NK-92 (cell line): ENCODE measurements around the gene PICK1.

ENCODE experiments used
- DNase-seq: peaks from one replicate; lab custom pipeline; 2025; ENCODE audit not compliant: unreplicated experiment; lab: John Stamatoyannopoulos, UW

The PICK1 gene

DNA sequence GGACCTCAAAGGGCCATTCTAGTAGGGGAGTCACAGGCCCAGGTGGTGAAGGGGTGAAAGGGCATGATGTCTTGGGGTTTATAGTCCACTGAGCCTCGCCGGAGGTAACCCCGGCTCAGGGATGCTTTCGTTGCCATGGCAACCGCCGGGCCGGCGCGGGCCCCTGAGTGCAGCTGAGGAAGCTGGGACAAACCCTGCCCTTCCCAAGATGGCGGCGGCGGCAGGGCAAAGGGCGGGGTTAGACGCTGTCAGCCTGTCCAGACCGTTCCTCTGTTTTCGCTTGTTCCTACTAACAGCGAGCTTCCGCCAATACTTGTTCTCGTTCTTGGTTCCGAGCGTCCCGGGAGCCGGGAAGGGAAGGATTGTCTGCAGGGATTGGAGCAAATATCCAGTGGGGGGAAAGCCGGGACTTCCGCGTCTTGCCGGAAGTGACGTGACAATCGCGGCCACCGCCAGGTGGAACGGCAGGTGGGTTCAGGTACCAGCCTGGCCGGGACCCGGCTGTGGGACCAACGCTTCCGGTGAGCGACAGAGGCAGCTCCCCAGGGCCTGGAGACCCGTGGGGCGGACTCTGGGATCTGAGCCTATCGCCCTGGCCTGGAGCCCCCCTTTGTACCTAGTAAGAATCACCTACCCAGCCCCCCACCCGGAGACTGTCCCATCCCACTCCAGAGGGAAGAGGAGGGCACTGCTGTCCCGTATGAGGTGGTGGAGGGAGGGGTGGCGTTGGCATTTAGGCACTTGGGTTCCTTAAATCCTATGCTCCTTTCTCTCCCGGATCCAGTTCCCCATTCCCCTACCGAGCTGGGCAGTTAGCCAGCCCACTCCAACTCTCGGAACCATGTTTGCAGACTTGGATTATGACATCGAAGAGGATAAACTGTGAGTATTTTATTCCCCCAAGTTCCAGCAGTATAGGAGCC, at the start of gene PICK1:
PICK1 (plus strand) TSS at position 436 of the 923 bp plus-strand sequence; CDS start at position 842, 406 bp downstream.
- no peak for DNase-seq

DNA sequence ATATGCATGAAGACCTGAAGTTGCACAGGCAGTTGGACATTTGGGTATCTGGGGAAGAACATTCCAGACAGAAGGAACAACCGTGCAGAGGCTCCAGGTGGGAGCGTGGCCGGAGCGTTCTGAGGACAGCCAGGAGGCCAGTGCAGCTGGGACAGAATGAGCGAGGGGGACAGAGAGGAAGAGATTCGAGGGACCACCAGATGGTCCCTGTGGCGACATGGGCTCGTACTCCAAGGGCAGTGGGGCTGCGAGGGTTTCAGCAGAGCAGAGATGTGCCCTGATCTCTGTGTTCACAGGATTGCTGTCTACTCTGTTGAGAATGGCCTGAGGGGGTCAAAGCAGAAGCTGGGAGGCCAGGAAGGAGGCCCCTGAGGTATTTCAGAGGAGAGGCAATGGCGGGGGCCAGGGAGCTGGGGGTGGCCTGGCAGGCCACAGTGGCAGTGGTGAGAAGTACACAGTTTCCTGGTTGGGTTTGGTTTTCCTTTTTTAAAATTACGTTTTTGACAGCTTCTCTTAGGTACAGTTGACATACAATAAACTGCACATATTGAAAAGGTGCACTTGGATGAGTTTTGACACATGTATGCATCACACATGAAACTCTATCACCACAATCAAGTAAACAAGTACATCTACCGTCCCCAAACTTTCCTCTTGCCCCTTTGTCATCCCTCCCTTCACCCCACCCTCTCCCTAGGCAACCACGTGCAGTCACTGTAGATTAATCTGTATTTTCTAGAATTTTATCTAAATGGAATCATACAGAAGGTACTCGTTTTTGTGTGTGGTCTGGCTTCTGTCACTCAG, 48.0 kb upstream of the PICK1 start:
- no peak for DNase-seq

DNA sequence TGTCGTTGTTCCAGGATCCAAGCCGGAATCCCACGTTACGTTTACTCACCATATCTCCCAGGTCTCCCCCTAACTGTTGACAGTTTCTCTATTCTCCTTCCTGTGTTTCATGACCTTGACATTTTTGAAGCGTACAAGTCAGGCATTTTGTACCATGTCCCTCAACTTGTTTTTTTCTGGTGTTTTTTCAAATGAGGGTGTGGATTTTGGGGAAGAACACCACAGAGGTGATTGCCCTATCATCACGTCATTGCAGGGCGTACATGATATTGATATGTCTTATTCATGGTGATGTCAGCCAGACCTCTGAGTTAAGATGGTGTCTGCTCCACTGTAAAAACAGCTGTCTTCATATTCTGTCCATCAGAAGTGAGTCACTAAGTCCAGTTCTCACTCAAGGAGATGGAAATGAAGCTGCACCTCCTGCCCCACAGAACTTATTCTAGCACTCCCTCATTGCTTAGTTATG, 44.6 kb upstream of the PICK1 start:
- DNase-seq, result no peak

DNA sequence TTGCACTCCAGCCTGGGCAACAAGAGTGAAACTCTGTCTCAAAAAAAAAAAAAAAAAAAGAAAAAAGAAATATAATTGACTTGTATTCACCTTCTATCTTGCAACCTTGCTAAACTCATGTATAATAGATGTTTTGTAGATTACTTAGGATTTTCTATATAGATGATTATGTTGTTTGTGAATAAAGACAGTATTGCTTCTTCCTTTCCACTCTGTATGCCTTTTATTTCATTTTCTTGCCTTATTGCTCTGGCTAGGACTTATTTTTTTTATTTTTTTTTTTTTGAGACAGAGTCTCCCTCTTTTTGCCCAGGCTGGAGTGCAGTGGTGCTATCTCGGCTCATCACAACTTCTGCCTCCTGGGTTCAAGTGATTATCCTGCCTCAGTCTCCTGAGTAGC, 43.1 kb upstream of the PICK1 start:
- DNase-seq, result no peak

DNA sequence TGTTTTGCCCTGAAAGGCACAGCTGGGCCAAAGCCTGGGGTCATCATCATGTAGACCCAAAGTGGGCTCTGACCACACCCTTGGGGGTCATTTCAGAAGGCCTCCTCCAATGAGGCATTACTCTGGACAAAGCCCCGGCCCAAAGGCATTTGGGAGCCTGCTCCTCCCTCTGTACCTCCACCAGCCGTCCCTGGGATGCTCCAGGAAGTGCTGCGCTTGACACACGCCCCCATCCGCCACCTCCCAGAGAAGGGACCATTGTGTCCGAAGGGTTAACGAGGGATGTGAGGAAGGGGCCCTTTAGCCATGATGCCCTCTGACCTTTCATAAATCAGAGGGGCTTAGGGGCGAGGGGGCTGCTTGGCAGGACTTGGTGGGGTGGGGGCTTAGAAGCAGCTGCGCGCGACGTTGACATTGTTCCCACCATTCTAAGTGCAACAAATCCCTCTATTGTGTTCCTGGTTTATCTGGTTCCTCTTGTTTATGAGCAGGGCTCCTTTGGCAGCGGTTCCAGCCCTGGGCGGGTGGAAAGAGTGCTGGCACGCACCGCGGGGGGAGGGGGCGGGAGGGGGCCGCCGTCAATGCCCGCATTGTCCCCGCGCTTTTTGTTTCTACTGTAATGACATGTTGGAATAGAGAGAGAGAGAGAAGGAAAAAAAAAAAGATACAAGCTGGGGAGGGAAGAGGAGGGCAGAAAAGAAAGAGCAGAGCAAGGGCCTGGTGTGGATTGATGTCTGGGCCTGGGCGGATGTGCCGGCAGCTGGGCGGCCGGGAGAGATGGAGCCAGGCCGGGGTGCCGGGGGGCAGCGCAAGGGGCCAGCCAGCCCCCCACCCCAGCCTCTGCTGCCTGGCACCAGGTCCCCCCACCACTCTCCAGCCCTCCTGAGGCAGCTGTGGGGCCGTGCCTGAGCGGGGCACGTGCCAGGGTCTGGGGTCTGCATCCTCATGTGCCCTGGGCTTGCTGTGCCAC, 40.7 kb upstream of the PICK1 start:
- no peak for DNase-seq

DNA sequence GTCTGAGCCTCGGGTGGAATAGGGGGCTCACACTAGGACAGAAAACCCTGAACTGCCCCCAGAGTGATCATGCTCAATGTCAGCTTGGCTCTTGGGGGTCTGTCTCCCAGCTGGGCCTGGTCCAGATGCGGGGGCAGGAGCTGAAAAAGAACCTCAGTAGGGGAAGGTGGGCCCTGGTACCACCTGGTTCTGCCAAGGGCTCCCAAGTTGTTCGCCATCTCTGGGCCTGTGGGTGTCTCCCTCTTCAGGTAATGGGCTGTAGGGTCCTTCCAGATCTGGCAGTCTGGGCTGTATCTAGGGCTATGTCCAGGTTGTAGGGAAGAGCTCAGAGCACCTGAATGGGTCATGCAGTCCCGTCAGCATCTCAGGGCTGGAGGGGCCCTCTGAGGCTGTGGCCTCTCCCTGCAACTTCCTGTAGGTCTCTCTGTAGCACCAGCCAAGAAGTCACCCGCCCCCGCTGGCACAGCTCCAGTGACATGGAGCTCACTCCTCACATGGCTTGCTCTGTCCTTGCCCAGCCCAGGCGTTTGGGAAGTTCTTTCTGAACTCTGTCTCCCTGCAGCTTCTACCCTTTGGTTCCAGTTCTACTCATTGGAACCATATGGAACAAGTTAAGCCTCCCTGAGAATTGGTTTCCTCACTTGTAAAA, 39.8 kb upstream of the PICK1 start:
- DNase-seq, result no peak

DNA sequence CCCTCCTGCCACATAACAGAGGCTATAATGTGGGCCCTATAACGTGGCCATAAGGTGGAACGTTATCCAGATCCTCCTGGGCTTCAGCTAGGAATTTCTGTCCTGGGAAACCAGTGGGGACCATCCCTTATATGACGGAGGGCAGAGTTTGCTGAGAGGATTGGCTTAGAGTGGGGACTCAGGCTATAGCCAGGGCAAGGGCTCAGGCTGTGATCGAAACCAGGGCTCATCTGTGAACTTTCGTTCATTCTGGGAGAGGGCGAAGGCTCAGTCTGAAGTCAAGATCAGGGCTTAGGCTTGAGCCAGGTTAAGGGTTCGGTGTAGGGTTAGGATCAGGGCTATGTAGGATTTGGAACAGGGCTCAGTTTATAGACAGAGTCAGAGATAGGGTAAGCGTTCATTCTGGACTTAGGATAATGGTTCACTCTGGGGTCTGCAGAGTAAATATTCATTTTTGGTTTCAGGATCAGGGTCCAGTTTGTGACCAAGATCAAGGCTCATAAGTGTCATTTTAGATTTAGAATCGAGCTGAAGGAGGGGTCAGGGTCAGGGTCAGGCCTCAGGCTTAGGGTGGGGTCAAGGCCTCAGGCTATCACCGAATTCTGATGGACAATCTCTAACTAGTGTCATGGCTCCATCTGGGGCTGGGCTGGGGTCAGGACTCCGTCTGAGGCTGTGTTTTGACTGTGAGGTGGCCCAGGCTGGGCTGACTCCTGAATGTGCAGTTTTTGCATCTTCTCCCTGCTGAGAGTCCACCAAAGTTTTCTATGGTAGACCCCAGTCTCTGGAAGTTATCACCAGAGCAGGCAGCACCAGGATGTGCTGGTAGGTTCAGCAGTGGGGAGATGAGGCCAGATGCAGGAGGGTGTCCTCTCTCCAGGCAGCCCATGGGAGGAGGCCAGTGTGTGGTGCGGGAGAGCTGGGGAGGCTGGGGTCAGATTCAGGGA, 39.0 kb upstream of the PICK1 start:
- DNase-seq, result no peak

DNA sequence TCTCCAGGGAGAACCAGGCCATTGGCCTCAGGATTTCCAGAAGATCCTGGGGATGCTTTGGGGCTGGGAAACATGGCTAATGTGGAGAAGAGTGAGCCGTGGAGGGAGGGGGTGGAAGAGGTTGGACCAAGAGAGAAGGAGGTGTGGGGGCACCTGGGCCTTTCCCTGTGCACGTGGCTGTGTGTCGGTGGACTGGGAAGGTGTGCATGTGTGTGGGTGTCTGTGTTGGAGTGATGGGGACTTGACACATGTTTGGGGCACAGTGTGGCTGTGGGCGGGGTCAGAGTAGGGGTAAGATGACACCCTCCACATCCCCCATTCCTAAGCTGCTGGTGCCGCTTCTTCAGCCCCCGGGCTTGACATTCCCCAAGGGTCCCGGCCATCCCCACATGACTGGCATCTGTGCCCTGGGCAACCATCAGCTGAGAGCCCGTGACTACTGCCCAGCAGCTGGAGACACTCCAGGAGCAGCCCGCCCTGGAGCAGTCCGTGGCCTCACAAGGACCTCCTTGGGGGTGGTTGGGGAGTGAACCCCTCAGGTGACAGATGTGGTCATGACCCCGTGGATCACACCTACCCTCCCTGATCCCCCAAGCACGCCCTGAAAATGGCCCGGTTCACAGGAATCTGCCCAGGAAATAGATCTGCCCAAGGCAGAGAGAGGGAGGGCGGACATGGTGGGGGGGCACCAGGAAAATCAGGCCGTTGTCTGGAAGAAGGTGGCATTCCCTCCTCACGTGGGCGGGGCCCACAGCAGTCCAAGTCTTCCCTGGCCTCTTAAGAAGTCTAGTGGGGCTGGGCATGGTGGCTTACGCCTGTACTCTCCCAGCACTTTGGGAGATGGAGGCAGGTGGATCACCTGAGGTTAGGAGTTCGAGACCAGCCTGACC, 38.0 kb upstream of the PICK1 start:
- DNase-seq, result no peak

DNA sequence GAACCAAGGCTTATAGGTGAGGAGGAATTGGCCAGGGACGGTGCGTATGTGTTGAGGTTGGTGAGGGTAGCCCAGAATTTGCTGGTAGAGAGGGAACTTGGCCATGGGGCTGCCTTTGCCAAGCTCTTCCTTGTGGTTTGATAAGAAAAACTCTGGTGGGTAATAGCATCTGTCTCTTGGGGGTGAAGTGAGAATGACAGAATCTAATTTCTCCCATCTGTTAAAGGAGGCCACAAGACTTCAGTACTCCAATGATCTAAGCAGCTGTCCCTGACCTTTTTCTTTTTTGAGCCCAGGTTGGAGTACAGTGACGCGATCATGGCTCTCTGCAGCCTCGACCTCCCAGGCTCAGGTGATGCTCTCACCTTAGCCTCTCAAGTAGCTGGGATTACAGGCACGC, 36.0 kb upstream of the PICK1 start:
- DNase-seq, result no peak

DNA sequence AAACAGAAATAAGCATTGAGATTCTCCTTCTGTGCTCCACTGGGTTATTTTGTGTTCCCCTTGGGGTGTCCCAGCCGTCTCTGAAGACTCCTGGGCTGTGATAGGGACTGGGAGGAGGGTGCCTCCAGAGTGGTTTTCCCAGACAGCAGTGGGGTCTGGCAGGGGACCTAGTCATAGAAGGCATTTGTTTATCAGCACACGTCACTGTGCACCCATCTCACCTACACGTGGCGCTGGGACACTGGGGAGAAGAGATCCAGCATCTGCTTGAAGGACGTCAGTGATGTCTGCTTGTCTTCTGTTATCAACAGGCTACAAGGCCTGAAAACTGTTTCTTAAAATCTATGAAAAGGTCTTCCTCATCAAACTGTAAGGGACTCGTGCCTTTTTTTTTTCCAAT, 34.2 kb upstream of the PICK1 start:
- DNase-seq, result no peak

DNA sequence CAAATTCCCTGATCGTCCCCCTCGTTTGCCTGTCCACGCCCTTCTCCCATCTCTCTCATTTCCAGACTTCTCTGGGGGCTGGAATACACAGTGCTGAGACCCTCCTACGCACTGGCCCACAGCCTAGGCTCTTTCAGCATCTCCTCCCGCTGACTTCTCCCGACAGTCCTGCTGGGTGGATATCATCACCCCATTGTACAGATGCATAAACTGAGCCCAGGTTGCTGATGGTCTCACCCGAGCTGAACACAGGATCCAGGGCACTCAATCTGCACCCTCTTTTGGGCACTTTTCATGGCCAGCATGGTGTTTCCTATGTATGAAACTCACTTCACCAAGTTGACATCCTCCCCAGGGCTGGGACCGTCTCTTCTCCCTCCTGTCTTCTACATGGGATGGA, 31.7 kb upstream of the PICK1 start:
- no peak for DNase-seq

DNA sequence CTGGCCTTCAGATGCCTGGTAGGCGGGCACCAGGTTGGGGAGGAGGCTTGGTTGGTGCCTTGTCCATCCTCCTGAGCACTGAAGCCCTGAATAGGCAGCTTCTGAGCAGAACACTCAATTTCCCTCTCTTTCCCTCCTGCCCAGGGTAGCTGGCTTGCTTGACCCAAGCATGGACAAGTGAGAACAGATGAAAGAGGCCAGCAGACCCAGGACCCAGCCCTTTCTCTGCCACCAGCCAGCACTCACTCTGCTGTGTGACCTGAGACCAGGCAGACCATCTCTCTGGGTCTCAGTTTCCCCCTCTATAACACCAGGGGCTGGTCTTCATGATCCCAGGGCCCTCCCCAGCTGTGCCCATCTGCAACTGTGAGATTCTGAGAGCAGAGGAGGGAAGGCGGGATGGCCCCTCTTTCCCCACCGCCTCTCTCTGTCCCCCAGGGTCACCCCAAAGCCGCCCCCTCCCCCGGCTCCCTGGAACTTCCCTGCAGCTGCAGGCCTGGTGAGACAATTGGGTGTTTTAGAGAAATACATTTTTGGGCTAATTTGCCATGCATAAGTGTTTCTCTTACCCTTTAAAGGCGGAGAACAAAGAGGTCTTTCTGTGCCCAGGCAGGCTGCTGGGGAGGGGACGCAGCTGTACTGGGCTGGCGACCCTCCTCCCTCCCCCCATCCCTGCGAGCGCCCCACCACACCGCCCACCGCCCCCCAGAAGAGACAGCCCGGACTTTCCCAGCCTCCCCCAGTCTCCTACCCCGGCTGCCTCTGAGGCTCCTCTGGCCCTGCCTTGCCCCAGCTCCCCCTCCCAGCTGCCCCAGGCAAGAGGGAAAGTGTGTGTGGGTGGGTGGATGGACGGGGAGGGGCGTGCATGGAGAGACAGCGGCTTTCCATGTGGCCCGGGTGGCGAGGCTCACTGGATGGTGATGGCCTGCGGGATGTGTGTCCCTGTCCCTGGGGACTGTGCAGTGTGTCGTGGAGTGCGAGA, 30.8 kb upstream of the PICK1 start:
- DNase-seq, result no peak

DNA sequence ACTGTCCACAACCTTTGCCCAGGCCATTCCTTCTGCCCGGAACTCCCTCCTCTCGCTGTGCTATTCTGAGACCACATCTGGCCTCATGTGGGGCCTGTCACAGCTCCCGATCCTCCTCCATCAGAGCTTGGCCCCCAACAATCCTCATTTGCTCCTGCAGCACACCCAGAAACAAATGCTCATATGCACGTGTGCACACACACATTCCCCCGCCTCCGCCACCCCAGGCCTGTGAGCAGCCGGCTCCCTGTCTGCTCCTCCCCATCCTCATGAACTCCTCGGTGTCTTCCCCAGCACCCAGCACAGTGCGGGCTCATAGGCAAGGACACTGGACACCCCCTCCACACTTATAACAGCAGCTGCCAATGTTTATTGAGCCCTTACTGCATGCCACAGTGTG, 29.7 kb upstream of the PICK1 start:
- no peak for DNase-seq

DNA sequence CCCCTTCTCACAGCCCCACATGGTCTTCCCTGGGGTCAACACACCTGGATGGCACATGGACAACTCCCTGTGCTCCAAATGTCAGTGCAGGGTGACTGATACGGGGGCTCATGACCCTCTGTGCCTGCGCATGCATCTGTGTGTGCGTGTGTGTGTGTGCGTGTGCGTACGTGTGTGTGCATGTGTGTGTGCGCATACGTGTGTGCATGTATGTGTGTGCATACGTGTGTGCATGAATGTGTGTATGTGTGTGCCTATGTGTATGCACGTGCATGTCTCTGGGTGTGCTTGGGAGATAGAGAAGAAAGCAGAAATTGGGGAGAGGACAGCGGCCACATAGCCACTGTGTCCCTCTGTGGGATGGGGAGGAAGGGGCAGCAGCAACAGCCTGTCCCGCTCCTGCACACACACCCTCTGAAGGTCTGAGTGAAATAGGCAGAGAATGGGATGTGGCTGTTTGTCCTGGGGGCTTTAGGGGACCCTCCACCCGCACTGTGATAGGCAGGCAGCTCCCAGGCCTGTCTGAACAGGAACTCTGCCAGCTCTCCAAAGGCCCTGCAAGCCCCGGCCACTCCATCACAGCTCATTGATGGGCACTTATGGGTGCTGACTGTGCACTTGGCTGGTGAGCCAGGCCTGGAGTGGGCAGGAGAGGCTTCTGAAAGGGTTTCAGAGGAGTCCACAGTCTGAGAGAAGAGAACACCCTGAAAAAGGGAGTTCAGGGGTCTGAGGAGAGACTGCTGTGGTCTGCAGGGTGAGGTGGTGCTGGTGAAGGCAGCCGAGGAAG, 28.7 kb upstream of the PICK1 start:
- no peak for DNase-seq

DNA sequence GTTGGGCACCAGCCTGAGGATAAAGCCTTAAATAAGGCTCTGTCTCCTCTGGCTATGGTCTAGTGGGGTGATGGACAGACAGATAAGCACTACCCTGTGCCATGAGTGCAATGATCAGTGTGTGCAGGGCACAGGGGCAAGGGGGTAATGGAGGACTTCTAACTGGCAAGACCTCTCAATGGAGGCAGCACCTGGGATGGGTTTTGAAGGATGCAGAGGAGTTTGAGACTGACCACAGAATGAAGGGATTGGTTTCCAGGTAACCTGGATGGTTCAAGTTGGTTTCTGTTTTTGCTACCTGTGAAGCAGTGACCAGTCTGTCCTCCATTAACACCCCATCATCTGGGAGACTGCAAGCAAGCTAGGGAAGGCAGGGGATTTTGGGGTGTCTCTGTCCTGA, 27.8 kb upstream of the PICK1 start:
- no peak for DNase-seq

DNA sequence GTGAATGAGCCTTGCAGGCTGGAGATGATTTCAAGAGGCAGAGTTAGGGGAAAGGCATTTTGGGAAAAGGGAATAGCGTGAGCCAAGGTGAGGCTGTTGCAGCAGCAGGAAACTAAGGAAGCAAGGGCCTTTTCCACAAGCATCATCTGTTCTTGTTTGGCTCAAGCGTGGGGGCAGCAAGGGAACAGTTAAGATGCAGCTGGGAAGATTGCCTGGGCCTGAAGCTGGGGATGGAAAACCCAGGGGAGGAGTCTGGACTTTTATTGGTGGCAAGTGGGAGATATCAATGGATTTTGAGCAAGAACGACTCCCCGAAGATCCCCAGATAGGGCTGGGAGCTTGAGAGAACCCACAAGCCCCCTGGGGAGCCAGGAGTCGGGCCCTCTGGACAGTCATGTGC, 27.3 kb upstream of the PICK1 start:
- no peak for DNase-seq
